Stimulated activated CD4-positive, alpha-beta T cell treated with anti-CD3 and anti-CD28 coated beads, Interleukin-4, amount 100 ng/mL, for 4 hours (primary cell): ENCODE data around the gene GMDS.

Experiments used
- DNase-seq, 2 experiments: peaks; one replicate each; pipeline ENCODE4 v3.0.0-alpha.2; 2020

The GMDS gene

GRCh38 chr6:2237001-2237400 is 8.4 kb downstream of the GMDS start:
- DNase-seq = no peak

- DNase-seq = no peak
Measured at GRCh38 chr6:2235777-2236495, 9.5 kb downstream of the GMDS start.

GRCh38 chr6:2232445-2232844 is 13.0 kb downstream of the GMDS start:
- DNase-seq = no peak

- no peak for DNase-seq
Measured at GRCh38 chr6:2231438-2231837, 14.0 kb downstream of the GMDS start.

- DNase-seq = no peak
Measured at GRCh38 chr6:2230659-2231277, 14.6 kb downstream of the GMDS start.

GRCh38 chr6:2229742-2230141 is 15.7 kb downstream of the GMDS start:
- no peak for DNase-seq

- no peak for DNase-seq
Measured at GRCh38 chr6:2229039-2229438, 16.4 kb downstream of the GMDS start.

GRCh38 chr6:2228392-2228791 is 17.0 kb downstream of the GMDS start:
- no peak for DNase-seq

- no peak for DNase-seq
Measured at GRCh38 chr6:2226775-2227174, 18.6 kb downstream of the GMDS start.

GRCh38 chr6:2225422-2226392 is 19.7 kb downstream of the GMDS start:
- no peak for DNase-seq

- DNase-seq = no peak
Measured at GRCh38 chr6:2224847-2225382, 20.5 kb downstream of the GMDS start.

- no peak for DNase-seq
Measured at GRCh38 chr6:2222275-2222842, 23.0 kb downstream of the GMDS start.

- no peak for DNase-seq
Measured at GRCh38 chr6:2221726-2222274, 23.6 kb downstream of the GMDS start.

GRCh38 chr6:2220154-2220553 is 25.3 kb downstream of the GMDS start:
- DNase-seq = no peak

GRCh38 chr6:2218866-2219265 is 26.5 kb downstream of the GMDS start:
- DNase-seq = no peak

- DNase-seq = no peak
Measured at GRCh38 chr6:2216794-2217383, 28.5 kb downstream of the GMDS start.

- no peak for DNase-seq
Measured at GRCh38 chr6:2215342-2215741, 30.1 kb downstream of the GMDS start.

GRCh38 chr6:2213086-2213485 is 32.3 kb downstream of the GMDS start:
- no peak for DNase-seq

GRCh38 chr6:2209226-2209809 is 36.1 kb downstream of the GMDS start:
- DNase-seq = peak; percentile 15 to 18

- no peak for DNase-seq
Measured at GRCh38 chr6:2208468-2208867, 36.9 kb downstream of the GMDS start.

GRCh38 chr6:2205396-2205795 is 40.0 kb downstream of the GMDS start:
- no peak for DNase-seq

GRCh38 chr6:2204272-2204671 is 41.1 kb downstream of the GMDS start:
- no peak for DNase-seq
